ENCODE data around the gene MED27.

GRCh38 chr9:131824953-131825495 is 254.6 kb downstream of the MED27 start:
- TF ChIP-seq ZNF274 (IDR thresholded peaks at IDR 0.05; ENCODE audit: low read depth, low read length), result no peak
- TF ChIP-seq YY1 (IDR thresholded peaks at IDR 0.05; ENCODE audit: insufficient read depth, insufficient read length), result no peak

Data from NT2/D1 (cell line).